Measurements from ENCODE around the gene ARHGAP8.

DNA sequence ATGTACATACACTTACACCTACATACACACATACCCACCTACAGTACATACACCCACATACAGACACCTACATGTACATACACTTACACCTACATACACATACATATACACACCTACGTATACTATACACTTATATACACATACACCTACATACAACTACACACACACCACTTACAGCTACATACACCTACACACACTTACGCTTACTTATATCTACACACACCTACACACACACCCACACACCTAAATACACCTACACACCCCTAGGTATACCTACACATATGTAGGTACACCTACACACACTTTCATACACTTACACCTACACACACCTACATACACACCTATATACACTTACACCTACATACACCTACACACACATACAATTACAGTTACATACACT is 61.0 kb downstream of the ARHGAP8 start:
- TF ChIP-seq, protein P1, sequence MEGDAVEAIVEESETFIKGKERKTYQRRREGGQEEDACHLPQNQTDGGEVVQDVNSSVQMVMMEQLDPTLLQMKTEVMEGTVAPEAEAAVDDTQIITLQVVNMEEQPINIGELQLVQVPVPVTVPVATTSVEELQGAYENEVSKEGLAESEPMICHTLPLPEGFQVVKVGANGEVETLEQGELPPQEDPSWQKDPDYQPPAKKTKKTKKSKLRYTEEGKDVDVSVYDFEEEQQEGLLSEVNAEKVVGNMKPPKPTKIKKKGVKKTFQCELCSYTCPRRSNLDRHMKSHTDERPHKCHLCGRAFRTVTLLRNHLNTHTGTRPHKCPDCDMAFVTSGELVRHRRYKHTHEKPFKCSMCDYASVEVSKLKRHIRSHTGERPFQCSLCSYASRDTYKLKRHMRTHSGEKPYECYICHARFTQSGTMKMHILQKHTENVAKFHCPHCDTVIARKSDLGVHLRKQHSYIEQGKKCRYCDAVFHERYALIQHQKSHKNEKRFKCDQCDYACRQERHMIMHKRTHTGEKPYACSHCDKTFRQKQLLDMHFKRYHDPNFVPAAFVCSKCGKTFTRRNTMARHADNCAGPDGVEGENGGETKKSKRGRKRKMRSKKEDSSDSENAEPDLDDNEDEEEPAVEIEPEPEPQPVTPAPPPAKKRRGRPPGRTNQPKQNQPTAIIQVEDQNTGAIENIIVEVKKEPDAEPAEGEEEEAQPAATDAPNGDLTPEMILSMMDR (conservative IDR thresholded peaks at IDR 0.05; ENCODE audit: low read depth in 2 of 2), result no peak
- TF ChIP-seq, protein P2, sequence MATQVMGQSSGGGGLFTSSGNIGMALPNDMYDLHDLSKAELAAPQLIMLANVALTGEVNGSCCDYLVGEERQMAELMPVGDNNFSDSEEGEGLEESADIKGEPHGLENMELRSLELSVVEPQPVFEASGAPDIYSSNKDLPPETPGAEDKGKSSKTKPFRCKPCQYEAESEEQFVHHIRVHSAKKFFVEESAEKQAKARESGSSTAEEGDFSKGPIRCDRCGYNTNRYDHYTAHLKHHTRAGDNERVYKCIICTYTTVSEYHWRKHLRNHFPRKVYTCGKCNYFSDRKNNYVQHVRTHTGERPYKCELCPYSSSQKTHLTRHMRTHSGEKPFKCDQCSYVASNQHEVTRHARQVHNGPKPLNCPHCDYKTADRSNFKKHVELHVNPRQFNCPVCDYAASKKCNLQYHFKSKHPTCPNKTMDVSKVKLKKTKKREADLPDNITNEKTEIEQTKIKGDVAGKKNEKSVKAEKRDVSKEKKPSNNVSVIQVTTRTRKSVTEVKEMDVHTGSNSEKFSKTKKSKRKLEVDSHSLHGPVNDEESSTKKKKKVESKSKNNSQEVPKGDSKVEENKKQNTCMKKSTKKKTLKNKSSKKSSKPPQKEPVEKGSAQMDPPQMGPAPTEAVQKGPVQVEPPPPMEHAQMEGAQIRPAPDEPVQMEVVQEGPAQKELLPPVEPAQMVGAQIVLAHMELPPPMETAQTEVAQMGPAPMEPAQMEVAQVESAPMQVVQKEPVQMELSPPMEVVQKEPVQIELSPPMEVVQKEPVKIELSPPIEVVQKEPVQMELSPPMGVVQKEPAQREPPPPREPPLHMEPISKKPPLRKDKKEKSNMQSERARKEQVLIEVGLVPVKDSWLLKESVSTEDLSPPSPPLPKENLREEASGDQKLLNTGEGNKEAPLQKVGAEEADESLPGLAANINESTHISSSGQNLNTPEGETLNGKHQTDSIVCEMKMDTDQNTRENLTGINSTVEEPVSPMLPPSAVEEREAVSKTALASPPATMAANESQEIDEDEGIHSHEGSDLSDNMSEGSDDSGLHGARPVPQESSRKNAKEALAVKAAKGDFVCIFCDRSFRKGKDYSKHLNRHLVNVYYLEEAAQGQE (IDR thresholded peaks at IDR 0.05; ENCODE audit: unreplicated experiment), result no peak
- no peak for TF ChIP-seq POLR2AphosphoS5 (IDR thresholded peaks at IDR 0.05; ENCODE audit: low read depth)
- TF ChIP-seq EZH2 (IDR thresholded peaks at IDR 0.05; ENCODE audit: low read depth, unreplicated experiment), result no peak
- no peak for TF ChIP-seq ZNF331 (CRISPR knock-in tag; IDR thresholded peaks at IDR 0.05; ENCODE audit: low read depth)
- no peak for TF ChIP-seq JUNB (IDR thresholded peaks at IDR 0.05; ENCODE audit: unreplicated experiment)
- no peak for TF ChIP-seq CREB1 (CRISPR knock-in tag; IDR thresholded peaks at IDR 0.05; ENCODE audit: low read depth)
- TF ChIP-seq EZH2phosphoT487 (IDR thresholded peaks at IDR 0.05; ENCODE audit: unreplicated experiment), result no peak
